T-helper 2 cell treated with Interferon-gamma antibody and Interleukin-4, amounts not matched to agents 5 μg/mL and 100 μg/mL, for 36 hours (primary cell): ENCODE results near the gene MRPL53.
"Not testable (repeated sequence)": the region's sequence is repeated elsewhere in the genome, so short reads cannot be mapped to it uniquely, and the experiment has no call there.

Source experiments
- DNase-seq: peaks from one replicate; pipeline ENCODE4 v3.0.0; 2021; ENCODE audit warnings: low spot score
- H3K27ac Mint-ChIP-seq: one replicate; pipeline ENCODE4 v1.8.0; 2021; ENCODE audit warnings: mild to moderate bottlenecking, mixed read lengths
- H3K27me3 Mint-ChIP-seq: one replicate; pipeline ENCODE4 v1.8.0; 2021; ENCODE audit warnings: low read depth, mixed read lengths
- H3K36me3 Mint-ChIP-seq: one replicate; pipeline ENCODE4 v1.8.0; 2021; ENCODE audit warnings: low read depth, mixed read lengths
- H3K4me1 Mint-ChIP-seq: one replicate; pipeline ENCODE4 v1.8.0; 2021; ENCODE audit warnings: low read depth, mixed read lengths
- H3K4me3 Mint-ChIP-seq: one replicate; pipeline ENCODE4 v1.8.0; 2022; ENCODE audit warnings: mild to moderate bottlenecking, moderate library complexity, mixed read lengths
- H3K9me3 Mint-ChIP-seq: one replicate; pipeline ENCODE4 v1.8.0; 2021; ENCODE audit warnings: mixed read lengths

The MRPL53 gene

GRCh38 chr2:74458132-74458937, 14.1 kb downstream of the MRPL53 start, which contains the start of gene WBP1:
TSS of gene WBP1 (plus strand) at chr2:74458438. CDS start at chr2:74458603, 165 bp downstream.
- Mint-ChIP-seq H3K27me3 (no peaks in the 10 kb centered on the region), H3K4me3 (peak within 1 kb of the TSS; percentile 93), H3K27ac (peak within 1 kb of the TSS; percentile 98), H3K9me3 (no peaks in the 10 kb centered on the region), H3K36me3 (peaks cover 27% of the 10 kb centered on the region), H3K4me1 (peaks cover 43% of the 10 kb centered on the region)
- peak; percentile 100 for DNase-seq

DNA sequence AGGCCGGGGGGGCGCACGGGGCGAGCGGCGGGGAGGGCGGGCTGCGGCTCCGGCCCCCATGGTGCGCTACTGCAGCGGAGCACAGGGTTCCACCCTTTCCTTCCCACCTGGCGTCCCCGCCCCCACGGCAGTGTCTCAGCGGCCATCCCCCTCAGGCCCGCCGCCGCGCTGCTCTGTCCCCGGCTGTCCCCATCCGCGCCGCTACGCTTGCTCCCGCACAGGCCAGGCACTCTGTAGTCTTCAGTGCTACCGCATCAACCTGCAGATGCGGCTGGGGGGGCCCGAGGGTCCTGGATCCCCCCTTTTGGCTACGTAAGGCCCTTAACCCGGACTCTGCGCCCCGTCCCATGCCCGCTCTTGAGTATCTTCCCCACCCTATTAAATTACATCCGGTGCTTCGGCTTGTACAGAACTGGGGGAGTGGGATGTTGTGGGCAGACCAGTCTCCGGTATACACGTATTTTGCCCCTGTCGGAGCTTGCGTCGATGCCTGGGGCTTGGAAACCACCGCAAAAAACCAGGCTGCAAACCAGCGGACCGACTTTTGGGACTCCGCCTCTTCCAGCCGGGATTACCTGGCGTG, 14.8 kb downstream of the MRPL53 start:
- H3K9me3 Mint-ChIP-seq = no peaks in the 10 kb centered on the region
- peak overlapping the region; percentile 98 for H3K27ac Mint-ChIP-seq
- peak; percentile 84 for DNase-seq
- H3K4me1 Mint-ChIP-seq = peaks cover 45% of the 10 kb centered on the region
- H3K36me3 Mint-ChIP-seq = peaks cover 21% of the 10 kb centered on the region
- H3K27me3 Mint-ChIP-seq = no peaks in the 10 kb centered on the region
- H3K4me3 Mint-ChIP-seq = peak overlapping the region; percentile 93

- DNase-seq = no peak
- no peaks in the 10 kb centered on the region for H3K9me3 Mint-ChIP-seq
- H3K36me3 Mint-ChIP-seq = peaks cover 18% of the 10 kb centered on the region
- H3K4me3 Mint-ChIP-seq = peak overlapping the region; percentile 93
- H3K27me3 Mint-ChIP-seq = no peaks in the 10 kb centered on the region
- peak overlapping the region; percentile 86 for H3K27ac Mint-ChIP-seq
- peaks cover 50% of the 10 kb centered on the region for H3K4me1 Mint-ChIP-seq
Observed at GRCh38 chr2:74457129-74457548, 15.3 kb downstream of the MRPL53 start.

GRCh38 chr2:74454654-74455511, 17.6 kb downstream of the MRPL53 start, which contains the start of gene INO80B:
TSS of gene INO80B (plus strand) at chr2:74455087. CDS start at chr2:74455117, 30 bp downstream.
- Mint-ChIP-seq H3K27me3 (no peaks in the 10 kb centered on the region), H3K4me3 (peak within 1 kb of the TSS; percentile 93), H3K27ac (peak within 1 kb of the TSS; percentile 92), H3K9me3 (no peaks in the 10 kb centered on the region), H3K4me1 (peaks cover 52% of the 10 kb centered on the region), H3K36me3 (peaks cover 14% of the 10 kb centered on the region)
- peak; percentile 98 for DNase-seq

DNA sequence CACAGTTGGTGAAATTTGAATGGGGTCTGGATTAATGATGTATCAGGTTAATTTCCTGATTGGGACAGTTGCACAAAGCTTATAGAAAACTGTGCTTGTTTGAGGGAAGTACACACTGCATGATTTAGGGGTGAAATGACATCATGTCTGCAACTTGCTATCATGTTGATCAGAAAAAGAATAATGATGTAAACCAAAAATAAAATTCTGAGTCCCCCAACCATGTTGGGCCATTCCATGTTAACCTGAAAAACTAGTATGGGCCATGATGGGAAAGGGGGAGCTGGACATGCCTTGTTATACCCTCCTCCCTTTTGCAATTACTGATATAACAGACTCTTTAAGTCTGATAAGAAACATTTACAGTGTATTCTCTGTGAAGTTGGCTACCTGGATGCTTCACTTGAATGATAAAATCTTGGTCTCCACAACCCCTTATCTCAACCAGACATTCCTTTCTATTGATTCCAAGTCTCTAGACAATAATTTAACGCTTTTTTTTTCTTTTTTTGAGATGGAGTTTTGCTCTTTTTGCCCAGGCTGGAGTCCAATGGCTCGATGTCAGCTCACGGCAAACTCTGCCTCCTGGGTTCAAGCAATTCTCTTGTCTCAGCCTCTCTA, 21.8 kb downstream of the MRPL53 start:
- Mint-ChIP-seq H3K36me3 (peaks cover 7% of the 10 kb centered on the region), H3K27me3 (peaks cover 8% of the 10 kb centered on the region), H3K4me1 (peaks cover 30% of the 10 kb centered on the region), H3K27ac (no peak overlapping the region), H3K4me3 (no peak overlapping the region), H3K9me3 (no peaks in the 10 kb centered on the region)
- no peak for DNase-seq

DNA sequence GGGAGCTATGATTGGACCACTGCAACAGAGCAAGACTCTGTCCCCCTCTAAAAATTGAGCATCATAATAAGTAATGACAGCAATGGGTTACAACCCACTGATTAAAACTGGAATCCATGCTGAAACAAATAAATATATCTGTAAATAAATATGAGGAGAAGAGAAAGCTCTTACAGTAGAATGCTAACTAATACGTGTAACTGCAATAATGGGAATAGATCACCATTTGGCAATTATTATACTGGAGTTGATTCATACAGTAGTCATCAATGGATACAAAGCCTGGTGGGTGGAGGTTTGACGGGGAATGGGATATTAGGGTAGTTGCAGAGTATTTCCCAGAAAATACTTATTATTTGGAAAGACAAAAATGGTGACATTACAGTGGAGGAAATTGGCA, 23.7 kb downstream of the MRPL53 start:
- no peak overlapping the region for H3K4me3 Mint-ChIP-seq
- no peak overlapping the region for H3K27ac Mint-ChIP-seq
- no peak for DNase-seq
- peaks cover 24% of the 10 kb centered on the region for H3K27me3 Mint-ChIP-seq
- H3K9me3 Mint-ChIP-seq = no peaks in the 10 kb centered on the region
- H3K36me3 Mint-ChIP-seq = no peaks in the 10 kb centered on the region
- H3K4me1 Mint-ChIP-seq = peaks cover 16% of the 10 kb centered on the region

- Mint-ChIP-seq H3K36me3 (no peaks in the 10 kb centered on the region), H3K4me3 (no peak overlapping the region), H3K4me1 (peaks cover 7% of the 10 kb centered on the region), H3K27me3 (peaks cover 29% of the 10 kb centered on the region), H3K9me3 (no peaks in the 10 kb centered on the region), H3K27ac (no peak overlapping the region)
- no peak for DNase-seq
Observed at GRCh38 chr2:74447230-74447999, 25.1 kb downstream of the MRPL53 start.

DNA sequence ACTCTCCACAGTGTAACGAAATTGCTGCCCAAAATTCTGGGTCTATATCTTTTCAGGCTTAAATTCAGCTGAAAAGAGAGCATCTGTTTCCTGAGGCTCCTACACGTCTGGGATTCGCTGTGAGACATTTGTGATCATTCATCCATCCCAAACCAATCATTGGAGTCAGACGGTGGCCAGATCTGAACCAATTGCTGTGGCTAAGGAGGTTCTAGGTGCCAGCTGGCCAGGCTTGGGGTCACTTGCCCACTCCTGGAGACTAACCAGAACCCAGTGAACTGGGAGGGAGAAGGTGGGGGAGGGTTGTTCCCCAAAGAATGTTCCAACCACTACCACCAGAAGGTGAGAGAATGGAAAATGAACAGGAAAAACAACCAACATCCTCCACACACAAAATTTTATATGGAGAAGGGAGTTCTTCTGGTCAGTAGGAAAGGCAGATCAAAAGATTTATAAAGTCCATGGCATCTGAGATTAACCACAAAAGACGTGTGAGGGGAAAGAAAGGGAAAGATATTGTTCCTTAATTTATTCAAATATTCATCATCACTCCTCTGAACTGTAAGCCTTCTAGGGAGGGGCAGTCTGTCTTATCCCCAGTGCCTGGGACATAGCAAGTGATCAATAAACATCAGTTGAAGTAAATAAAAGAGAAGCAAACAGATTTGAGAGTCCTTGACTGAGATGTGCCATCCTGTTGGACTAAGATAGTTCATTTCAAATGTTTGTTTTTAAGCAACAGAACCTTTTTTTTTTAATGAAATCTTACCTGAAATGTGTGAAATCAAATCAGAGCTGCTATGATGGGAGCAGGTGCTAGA, 27.8 kb downstream of the MRPL53 start:
- Mint-ChIP-seq H3K4me3 (no peak overlapping the region), H3K27ac (no peak overlapping the region), H3K27me3 (peaks cover 43% of the 10 kb centered on the region), H3K36me3 (peaks cover 1% of the 10 kb centered on the region), H3K4me1 (peaks cover 2% of the 10 kb centered on the region), H3K9me3 (no peaks in the 10 kb centered on the region)
- no peak for DNase-seq

DNA sequence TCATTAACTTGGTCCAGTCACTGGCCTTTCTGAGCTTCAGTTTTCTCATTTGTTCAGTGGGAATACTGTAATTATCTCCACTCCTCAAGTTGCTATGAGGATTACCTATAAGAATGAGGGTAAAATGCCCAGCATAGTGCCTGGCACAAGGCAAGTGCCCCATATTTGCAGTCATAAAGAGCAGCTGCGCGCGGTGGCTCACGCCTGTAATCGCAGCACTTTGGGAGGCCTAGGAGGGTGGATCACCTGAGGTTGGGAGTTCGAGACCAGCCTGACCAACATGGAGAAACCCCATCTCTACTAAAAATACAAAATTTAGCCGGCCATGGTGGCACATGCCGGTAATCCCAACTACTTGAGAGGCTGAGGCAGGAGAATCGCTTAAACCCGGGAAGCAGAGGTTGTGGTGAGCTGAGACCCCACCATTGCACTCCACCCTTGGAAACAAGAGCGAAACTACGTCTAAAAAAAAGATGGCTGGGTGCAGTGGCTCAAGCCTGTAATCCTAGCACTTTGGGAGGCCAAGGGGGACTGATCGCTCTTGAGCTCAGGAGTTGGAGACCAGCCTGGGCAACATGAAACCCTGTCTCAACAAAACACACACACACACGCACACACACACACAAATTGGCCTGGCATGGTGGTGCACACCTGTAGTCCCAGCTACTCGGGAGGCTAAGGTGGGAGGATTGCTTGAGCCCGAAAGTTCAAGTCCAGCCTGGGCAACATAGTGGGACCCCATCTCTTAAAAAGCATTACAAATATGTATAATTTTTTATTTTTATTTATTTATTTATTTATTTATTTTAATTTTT, 29.8 kb downstream of the MRPL53 start:
- Mint-ChIP-seq H3K4me3 (peak overlapping the region; percentile 81), H3K27me3 (peaks cover 52% of the 10 kb centered on the region)
- H3K27ac Mint-ChIP-seq, DNase-seq, H3K9me3 Mint-ChIP-seq, H3K36me3 Mint-ChIP-seq, H3K4me1 Mint-ChIP-seq: not testable (repeated sequence)

DNA sequence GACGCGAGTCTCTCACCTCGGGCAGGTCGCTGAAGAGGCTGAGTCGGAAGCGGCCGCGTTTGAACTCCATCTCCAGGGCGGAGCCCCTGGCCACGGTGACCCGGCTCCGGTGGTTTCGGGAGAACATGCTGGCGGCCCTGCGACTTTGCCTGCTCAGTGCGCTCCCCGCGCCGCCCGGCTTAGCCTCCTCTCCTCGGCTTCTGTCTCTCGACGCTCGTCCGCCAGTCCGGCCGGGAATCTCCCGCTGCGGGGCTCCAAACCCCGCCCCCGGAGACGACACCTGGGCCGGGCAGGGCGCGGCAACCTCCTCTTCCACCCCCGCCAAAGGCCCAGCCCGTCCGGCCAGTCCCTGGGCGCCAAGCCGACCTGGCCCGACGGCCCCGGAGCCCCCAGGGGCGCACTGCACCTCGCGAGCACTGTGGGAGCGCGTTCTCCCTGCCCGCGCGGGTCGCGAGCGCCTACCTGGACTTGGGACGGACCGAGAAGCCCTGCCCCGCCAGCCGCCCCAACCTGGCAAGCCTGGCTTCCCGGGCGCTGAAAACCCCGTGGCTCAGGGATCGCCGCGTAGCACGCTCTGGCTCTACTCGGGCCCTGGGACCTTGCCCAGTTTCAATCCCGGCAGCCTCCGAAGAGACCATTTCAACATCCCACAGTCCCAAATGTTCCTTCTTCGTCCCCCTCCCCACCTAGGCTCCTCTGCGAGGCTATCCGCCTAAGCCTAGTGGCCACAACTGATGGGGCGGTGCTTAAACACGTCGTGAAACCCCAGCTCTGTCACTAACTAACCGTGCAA, 30.6 kb downstream of the MRPL53 start, which contains the start of gene RTKN:
TSS of gene RTKN (minus strand) at position 248 of the 793 bp plus-strand sequence. CDS start at position 127, 121 bp downstream.
- Mint-ChIP-seq H3K4me3 (peak within 1 kb of the TSS; percentile 81), H3K36me3 (peaks cover 1% of the 10 kb centered on the region), H3K27me3 (peaks cover 47% of the 10 kb centered on the region), H3K4me1 (peaks cover 2% of the 10 kb centered on the region), H3K9me3 (no peaks in the 10 kb centered on the region), H3K27ac (no peak within 1 kb of the TSS)
- DNase-seq = no peak

GRCh38 chr2:74441170-74441689, 31.2 kb downstream of the MRPL53 start:
- H3K36me3 Mint-ChIP-seq = peaks cover 1% of the 10 kb centered on the region
- H3K4me3 Mint-ChIP-seq = peak overlapping the region; percentile 60
- DNase-seq = no peak
- no peaks in the 10 kb centered on the region for H3K9me3 Mint-ChIP-seq
- peaks cover 47% of the 10 kb centered on the region for H3K27me3 Mint-ChIP-seq
- peaks cover 2% of the 10 kb centered on the region for H3K4me1 Mint-ChIP-seq
- H3K27ac Mint-ChIP-seq = no peak overlapping the region
